HG03575 (cell line): ENCODE measurements around the gene BRD3.

ENCODE experiments used
- ATAC-seq: cut with Tn5 transposase; IDR thresholded peaks from one replicate; pipeline ENCODE4 v1.9.1; 2021; ENCODE audit not compliant: unreplicated experiment, insufficient number of reproducible peaks, low FRiP score; ENCODE audit errors: extremely low read depth

BRD3 gene

GRCh38 chr9:134028575-134029247 lies 39.1 kb downstream of the BRD3 start:
- ATAC-seq, result no peak

DNA sequence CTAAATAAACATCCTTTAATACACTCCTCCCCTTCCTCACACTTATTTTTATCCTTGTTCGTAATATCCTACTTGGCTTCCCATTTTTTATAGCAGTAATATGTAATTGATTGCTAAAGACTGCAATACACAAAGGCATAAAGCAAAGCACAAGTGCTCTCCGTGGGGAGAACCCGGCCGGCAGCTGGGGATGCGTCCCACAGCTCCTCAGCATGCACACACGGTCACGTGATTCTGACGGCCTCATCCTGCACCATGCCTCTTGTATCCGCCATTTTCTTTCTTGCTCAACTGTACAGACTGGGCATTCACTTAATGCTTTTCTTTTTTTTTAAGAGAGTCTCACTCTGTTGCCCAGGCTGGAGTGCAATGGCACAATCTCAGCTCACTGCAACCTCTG lies 39.8 kb downstream of the BRD3 start:
- no peak for ATAC-seq

DNA sequence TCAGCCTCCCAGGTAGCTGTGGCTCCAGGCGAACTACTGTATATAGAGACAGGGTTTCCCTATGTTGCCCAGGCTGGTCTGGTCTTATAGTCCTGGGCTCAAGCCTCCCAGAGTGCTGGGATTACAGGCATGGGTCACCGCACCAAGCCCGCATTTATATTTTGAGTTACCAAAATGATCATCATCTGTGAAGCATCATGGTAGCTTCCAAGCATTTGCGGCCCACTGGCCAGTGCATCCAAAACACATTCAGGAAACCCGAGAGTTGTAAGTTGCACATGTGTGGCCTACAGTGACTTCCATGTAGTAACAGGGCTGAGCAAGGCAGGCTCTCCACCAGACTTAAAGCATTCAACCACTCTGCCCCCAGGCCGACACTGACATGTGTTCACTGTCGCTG lies 40.3 kb downstream of the BRD3 start:
- no peak for ATAC-seq

GRCh38 chr9:134026981-134027380 lies 40.8 kb downstream of the BRD3 start:
- no peak for ATAC-seq

- no peak for ATAC-seq
Measured at GRCh38 chr9:134026581-134026980, 41.2 kb downstream of the BRD3 start.

- no peak for ATAC-seq
Measured at GRCh38 chr9:134025606-134026541, 42.0 kb downstream of the BRD3 start.

GRCh38 chr9:134024828-134025605 lies 42.8 kb downstream of the BRD3 start, which contains the start of gene BRD3OS:
BRD3OS (plus strand) TSS chr9:134025481; CDS start chr9:134026748, 1,267 bp downstream.
- no peak for ATAC-seq

- no peak for ATAC-seq
Measured at GRCh38 chr9:134024214-134024792, 43.5 kb downstream of the BRD3 start.

- no peak for ATAC-seq
Measured at GRCh38 chr9:134014946-134015345, 52.9 kb downstream of the BRD3 start.

DNA sequence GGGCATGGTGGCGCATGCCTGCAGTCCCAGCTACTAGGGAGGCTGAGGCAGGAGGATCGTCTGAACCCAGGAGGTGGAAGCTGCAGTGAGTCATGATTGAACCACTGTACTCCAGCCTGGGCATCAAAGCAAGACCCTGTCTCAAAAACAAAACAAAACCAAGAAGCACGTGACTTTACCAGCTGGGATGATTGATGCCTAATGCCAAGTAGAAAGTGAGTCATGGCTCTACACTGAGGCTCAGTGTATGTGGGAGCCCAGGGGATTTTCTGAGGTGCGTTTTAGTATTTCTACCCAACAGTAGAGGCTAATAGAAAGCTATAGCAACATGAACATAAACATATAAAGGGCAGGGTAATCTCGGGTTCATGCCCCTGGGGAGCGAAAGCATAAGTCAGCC lies 56.4 kb downstream of the BRD3 start:
- no peak for ATAC-seq

DNA sequence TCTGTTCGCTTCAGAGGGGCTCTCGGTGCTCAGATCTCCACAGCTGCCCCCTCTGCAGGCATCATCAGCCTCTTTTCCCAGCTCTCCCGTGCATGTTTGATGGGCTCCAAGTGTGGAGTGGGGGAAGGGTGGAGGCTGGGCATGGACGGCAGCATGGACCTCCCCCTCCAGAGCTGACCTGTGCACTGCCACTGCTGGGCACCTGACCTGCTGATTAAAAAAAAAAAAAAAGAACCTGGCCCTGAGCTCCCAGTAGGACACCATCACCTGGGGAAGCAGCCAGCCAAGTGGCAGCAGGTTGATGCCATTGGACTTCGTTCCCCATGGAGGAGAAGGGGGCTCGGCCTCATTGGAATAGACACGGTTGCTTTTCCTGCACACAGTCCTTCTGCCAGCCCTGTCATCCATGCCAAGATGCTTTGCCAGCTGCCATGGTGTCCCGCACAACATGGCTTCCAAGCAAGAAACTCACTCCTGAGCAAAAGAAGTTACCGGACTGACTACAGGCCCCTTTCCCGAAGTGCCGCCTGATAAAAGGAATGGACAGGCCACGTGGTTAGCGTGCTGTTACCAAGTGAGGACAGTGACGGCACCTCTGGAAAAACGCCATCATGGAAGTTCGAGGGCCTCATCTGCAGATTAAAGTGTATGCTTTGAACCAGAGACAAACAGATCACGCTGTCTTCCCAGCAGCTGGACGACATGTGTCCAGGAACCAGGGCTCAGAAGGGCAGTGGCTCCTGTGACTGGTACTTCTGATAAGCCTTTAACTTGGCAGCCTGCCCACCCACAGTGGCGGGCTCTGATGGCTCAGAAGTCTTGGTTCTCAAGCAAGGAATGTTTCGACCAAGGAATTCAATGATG lies 57.3 kb downstream of the BRD3 start:
- no peak for ATAC-seq

DNA sequence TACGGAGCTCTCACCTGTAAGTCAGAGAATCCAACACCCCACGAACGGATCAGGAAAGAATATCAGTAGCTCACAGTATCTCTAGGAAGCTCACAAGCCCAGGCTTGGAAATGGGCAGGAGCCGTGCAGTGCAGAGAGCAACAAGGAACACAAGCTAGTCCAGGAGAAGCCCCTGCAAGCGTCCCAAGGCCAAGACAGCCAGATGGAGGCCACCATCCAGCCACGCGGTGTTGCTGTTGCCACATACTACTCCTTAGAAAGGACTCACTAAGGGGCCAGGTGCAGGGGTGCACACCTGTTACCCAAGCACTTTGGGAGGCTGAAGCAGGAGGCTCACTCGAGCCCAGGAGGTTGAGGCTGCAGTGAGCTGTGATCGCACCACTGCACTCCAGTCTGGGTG lies 60.3 kb downstream of the BRD3 start:
- no peak for ATAC-seq

DNA sequence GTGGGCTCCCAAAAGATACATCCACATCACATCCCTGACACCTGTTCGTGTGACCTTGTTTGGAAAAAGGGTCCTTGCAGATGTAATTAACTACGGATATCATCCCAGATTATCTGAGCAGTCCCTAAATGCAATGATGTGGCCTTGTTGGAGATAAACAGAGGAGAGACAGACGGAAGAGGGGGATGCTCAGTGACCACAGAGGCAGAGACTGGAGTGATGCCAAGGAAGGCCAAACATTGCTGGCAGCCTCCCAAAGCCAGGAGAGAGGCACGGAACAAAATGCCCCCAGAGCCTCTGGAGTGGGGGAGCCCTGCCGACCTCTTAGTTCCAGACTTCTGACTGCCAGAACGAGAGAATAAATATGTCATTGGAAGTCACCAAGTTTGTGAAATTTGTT lies 60.7 kb downstream of the BRD3 start:
- ATAC-seq, result no peak

GRCh38 chr9:134005381-134005780 lies 62.4 kb downstream of the BRD3 start:
- no peak for ATAC-seq

- no peak for ATAC-seq
Measured at GRCh38 chr9:134004881-134005280, 62.9 kb downstream of the BRD3 start.

- ATAC-seq, result no peak
Measured at GRCh38 chr9:134004131-134004873, 63.5 kb downstream of the BRD3 start.

GRCh38 chr9:134003237-134003636 lies 64.6 kb downstream of the BRD3 start:
- no peak for ATAC-seq

DNA sequence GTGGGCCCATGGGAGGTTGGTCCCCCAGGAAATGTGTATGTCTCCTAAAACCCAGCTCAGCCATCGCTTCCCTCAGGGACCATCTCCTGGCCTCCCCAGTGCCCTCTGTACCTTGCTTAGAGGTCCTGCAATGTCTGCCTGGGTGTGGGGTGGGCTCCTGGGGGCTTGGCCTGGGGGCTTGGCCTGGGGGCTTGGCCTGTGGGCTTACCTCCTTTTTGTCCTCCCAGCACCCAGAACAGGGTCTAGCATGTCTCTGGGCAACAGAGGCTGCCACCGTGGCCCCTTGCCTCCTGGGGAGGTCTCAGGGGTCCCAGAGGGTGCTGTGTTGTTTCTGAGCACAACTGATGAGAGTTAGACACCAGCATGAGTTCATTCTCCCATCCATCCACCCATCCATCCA lies 65.0 kb downstream of the BRD3 start:
- no peak for ATAC-seq
